Upper lobe of left lung (tissue), 6 donors: Measurements from ENCODE around the gene SYK. TPM values are rescaled to one million over a fixed set of nuclear protein-coding genes. Genes with fewer than 3 reads are reported as not detected.

Source experiments
- ATAC-seq, 2 donors: fragments of 200-7000 bp; cut with Tn5 transposase; one replicate each; pipeline ENCODE4 v1.9.1; 2022; ENCODE audit warnings: mild to moderate bottlenecking in 2 of 2, moderate library complexity in 2 of 2; ENCODE audit not compliant: low FRiP score in 2 of 2
- DNase-seq, 2 donors: peaks; one replicate each; pipeline ENCODE4 v3.0.0-alpha.2; 2019 to 2020
- H3K27ac ChIP-seq, 4 donors: fragments of 200-600 bp; sonication (generic); one replicate each; pipeline ENCODE4 v1.5.1; 2016 to 2019
- H3K27me3 ChIP-seq, 4 donors: fragments of 200-600 bp; sonication (generic); one replicate each; pipeline ENCODE4 v1.5.1; 2017 to 2019
- H3K36me3 ChIP-seq, 4 donors: fragments of 200-600 bp; sonication (generic); one replicate each; pipeline ENCODE4 v1.5.1; 2016 to 2019
- H3K4me1 ChIP-seq, 4 donors: fragments of 200-600 bp; sonication (generic); one replicate each; pipeline ENCODE4 v1.5.1; 2018 to 2019
- H3K4me3 ChIP-seq, 4 donors: fragments of 200-600 bp; sonication (generic); one replicate each; pipeline ENCODE4 v1.5.1; 2017 to 2019; ENCODE audit warnings: mild to moderate bottlenecking in 2 of 4, moderate library complexity in 1 of 4
- H3K9me3 ChIP-seq, 4 donors: fragments of 200-600 bp; sonication (generic); one replicate each; pipeline ENCODE4 v1.5.1; 2018 to 2019
- EP300 ChIP-seq, 4 donors: sonication (generic); formaldehyde crosslinking; IDR thresholded peaks; one replicate each; pipeline ENCODE4 v1.5.1; 2017; ENCODE audit warnings: antibody characterized with exemption in 4 of 4, control low read depth in 2 of 4
- POLR2A ChIP-seq, 4 donors: fragments of 450-650 bp; IDR thresholded peaks; one replicate each; pipeline ENCODE4 v1.5.1; 2016 to 2017; ENCODE audit warnings: antibody characterized with exemption in 4 of 4, mild to moderate bottlenecking in 2 of 4
- POLR2AphosphoS5 ChIP-seq, 2 donors: sonication (generic); formaldehyde crosslinking; IDR thresholded peaks; one replicate each; pipeline ENCODE4 v1.5.1; 2017; ENCODE audit warnings: antibody characterized with exemption in 2 of 2
- WGBS, 2 donors: methylation state at CpG; one replicate each; pipeline ENCODE4 v1.1.5; 2017 to 2018; 5-methylcytosine and 5-hydroxymethylcytosine counted together
- total RNA-seq, 6 donors: library from RNA; depleted of rRNA in 4 of 6; stranded (reverse); fragments of >200 nt in 4 of 6; gene quantifications; one replicate each; pipeline versions ENCODE4 v1.1.0 to v1.2.1, GENCODE V29; 2016 to 2021
- TF ChIP-seq, protein P1 (sequence below), 6 experiments: fragments of 450-650 bp in 4 of 6; fragments of 200-600 bp in 2 of 6; sonication (generic) in 2 of 6; IDR thresholded peaks; one replicate each; pipeline ENCODE4 v1.5.1; 2016 to 2019; ENCODE audit warnings: antibody characterized with exemption in 6 of 6
- donor health status: DM: no; HTN: no; CAD: no; lungs with moderate emphysema.
- donor health status: DM: no; HTN: yes; CAD: no; lungs with severe emphysema.

The SYK gene
- total RNA-seq, 6 donors from 2014 or later, result 35.3 to 91.6 (median 47.6) TPM

DNA sequence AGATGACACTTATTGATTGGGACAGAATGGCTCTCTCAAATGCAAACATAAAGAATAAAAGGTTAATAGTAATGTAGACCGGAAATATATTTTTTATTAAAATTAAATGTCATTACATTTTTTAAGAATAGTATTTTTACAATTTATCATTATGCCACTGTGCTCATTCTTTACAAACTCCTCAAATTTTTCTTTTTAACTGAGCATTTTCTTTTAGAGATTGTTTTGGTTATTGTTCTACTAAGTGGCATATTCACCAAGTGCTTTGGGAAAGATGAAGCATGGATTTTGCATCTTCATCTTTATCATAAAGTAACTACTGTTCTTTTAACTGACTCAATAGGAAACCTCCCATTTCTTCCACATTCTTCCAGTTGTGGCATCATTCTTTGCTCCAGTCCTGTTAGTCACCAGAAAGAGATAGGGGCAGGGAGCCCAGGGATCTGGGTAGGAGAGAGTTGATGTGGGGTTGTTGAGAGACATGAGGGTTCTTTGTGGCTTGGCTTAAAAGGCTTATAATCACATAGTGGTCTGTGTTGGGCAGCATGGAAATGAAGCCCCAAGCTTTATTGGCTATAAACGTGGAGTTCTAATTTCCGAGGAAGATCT is 69.8 kb downstream of the SYK start:
- WGBS, 2 donors, result 48 to 51% methylated on average over 3 of the region's 3 CpGs
- H3K36me3 ChIP-seq, result peaks cover 0 to 12% (median 8%) of the 10 kb centered on the region in 4 donors

DNA sequence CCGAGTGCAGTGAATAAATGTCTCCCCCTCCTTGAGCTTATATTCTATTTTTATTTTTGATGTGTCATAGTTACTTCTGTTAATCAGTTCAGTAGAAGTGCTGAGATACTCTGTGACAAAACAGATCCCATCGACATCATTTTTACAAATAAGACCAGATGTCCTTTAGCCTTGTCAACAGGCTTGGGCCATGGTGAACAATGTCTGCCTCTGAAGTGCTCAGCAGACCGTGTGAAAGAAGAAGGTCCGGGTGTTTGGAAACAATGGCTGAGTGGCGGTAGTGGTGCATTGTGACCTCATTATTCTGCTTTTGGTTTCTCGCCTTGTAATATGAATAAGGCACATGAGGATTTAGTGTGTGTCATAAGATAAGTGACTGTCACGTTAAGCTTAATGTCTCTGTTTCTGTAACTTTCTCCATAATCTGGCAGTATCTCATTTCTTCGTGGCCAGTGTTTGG is 71.2 kb downstream of the SYK start:
- no peak for ATAC-seq
- no peaks in the 10 kb centered on the region for H3K27me3 ChIP-seq
- no peak overlapping the region for H3K27ac ChIP-seq
- no peaks in the 10 kb centered on the region for H3K9me3 ChIP-seq
- no peak overlapping the region for H3K4me3 ChIP-seq
- DNase-seq, result no peak
- H3K4me1 ChIP-seq, result no peaks in the 10 kb centered on the region
- peaks cover 0 to 10% (median 8%) of the 10 kb centered on the region in 4 donors for H3K36me3 ChIP-seq
- 73 to 82% methylated on average over 8 of the region's 8 CpGs for WGBS, 2 donors
- TF ChIP-seq POLR2AphosphoS5 (IDR thresholded peaks at IDR 0.05) (no peak), EP300 (IDR thresholded peaks at IDR 0.05) (no peak), POLR2A (IDR thresholded peaks at IDR 0.05) (no peak)
- TF ChIP-seq, protein P1, sequence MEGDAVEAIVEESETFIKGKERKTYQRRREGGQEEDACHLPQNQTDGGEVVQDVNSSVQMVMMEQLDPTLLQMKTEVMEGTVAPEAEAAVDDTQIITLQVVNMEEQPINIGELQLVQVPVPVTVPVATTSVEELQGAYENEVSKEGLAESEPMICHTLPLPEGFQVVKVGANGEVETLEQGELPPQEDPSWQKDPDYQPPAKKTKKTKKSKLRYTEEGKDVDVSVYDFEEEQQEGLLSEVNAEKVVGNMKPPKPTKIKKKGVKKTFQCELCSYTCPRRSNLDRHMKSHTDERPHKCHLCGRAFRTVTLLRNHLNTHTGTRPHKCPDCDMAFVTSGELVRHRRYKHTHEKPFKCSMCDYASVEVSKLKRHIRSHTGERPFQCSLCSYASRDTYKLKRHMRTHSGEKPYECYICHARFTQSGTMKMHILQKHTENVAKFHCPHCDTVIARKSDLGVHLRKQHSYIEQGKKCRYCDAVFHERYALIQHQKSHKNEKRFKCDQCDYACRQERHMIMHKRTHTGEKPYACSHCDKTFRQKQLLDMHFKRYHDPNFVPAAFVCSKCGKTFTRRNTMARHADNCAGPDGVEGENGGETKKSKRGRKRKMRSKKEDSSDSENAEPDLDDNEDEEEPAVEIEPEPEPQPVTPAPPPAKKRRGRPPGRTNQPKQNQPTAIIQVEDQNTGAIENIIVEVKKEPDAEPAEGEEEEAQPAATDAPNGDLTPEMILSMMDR (IDR thresholded peaks at IDR 0.05), result no peak

More for the DNA sequence above, 69.8 kb downstream of the SYK start:
- Histone ChIP-seq H3K27ac (no peak overlapping the region), H3K4me3 (no peak overlapping the region), H3K4me1 (no peaks in the 10 kb centered on the region), H3K9me3 (no peaks in the 10 kb centered on the region), H3K27me3 (no peaks in the 10 kb centered on the region)
- TF ChIP-seq, protein P1 (IDR thresholded peaks at IDR 0.05), result no peak
- no peak for TF ChIP-seq EP300 (IDR thresholded peaks at IDR 0.05)
- TF ChIP-seq POLR2AphosphoS5 (IDR thresholded peaks at IDR 0.05), result no peak
- no peak for TF ChIP-seq POLR2A (IDR thresholded peaks at IDR 0.05)
- ATAC-seq (no peak), DNase-seq (no peak)

DNA sequence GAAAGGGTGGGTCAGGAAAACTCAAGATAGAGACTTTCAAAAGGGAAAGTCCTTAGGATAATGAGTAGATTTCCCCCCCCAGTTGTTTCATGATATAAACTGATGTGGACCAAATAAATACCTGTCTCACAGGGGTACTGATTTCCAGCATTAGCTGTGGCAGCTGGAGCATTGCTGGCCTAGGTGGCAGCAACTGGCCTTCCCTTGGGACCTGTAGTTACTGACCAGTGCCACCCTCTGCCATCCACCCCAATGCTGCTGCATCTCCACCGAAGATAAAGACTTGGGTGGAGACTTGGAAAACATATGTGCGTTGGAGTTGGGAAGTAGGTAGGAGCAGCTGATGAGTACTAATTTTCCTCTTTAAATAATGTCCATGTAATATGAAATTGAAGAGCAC is 71.8 kb downstream of the SYK start:
- Histone ChIP-seq H3K36me3 (peaks cover 0 to 16% (median 8%) of the 10 kb centered on the region in 4 donors), H3K9me3 (no peaks in the 10 kb centered on the region), H3K4me1 (no peaks in the 10 kb centered on the region), H3K27me3 (no peaks in the 10 kb centered on the region), H3K27ac (no peak overlapping the region), H3K4me3 (no peak overlapping the region)
- TF ChIP-seq EP300 (IDR thresholded peaks at IDR 0.05) (no peak), POLR2AphosphoS5 (IDR thresholded peaks at IDR 0.05) (no peak), POLR2A (IDR thresholded peaks at IDR 0.05) (no peak)
- TF ChIP-seq, protein P1 (IDR thresholded peaks at IDR 0.05), result no peak
- DNase-seq (no peak), ATAC-seq (no peak)
- WGBS, 2 donors, result 89 to 93% methylated on average over 2 of the region's 2 CpGs

DNA sequence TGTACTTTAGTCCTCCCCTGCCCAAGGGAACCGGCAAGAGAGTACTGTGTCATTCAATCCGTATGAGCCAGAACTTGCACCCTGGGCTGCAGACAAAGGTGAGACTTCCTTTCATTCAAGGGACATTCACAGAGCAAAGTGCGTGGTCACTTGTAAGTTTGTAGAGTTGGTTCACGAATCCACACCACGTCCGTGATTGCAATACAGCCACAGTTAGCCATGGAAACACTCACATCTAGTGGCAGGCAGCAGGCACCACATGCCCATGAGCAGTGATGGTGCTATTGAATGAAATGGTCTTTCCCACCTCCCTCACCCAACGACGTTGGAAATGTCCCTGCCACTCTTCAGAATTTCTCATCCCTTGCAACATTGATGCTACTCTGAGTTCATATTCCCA is 72.6 kb downstream of the SYK start:
- DNase-seq (no peak), ATAC-seq (no peak)
- 80 to 88% methylated on average over 8 of the region's 8 CpGs for WGBS, 2 donors
- Histone ChIP-seq H3K4me3 (no peak overlapping the region), H3K27ac (no peak overlapping the region), H3K9me3 (no peaks in the 10 kb centered on the region), H3K27me3 (no peaks in the 10 kb centered on the region), H3K4me1 (no peaks in the 10 kb centered on the region), H3K36me3 (peaks cover 0 to 19% (median 9%) of the 10 kb centered on the region in 4 donors)
- TF ChIP-seq EP300 (IDR thresholded peaks at IDR 0.05) (no peak), POLR2AphosphoS5 (IDR thresholded peaks at IDR 0.05) (no peak), POLR2A (IDR thresholded peaks at IDR 0.05) (no peak)
- TF ChIP-seq, protein P1 (IDR thresholded peaks at IDR 0.05), result no peak

DNA sequence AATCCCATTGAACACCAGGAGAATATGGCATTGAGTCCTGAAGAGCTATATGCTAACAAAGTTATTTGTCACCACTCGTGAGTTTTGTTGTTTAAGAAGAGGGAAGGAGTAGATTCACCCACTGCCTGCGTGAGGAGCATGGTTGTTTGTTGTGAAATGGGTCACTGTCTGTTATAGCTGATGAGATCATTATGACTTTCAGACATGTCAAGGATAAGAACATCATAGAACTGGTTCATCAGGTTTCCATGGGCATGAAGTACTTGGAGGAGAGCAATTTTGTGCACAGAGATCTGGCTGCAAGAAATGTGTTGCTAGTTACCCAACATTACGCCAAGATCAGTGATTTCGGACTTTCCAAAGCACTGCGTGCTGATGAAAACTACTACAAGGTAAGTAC is 76.9 kb downstream of the SYK start:
- WGBS, 2 donors, result 68 to 89% methylated on average over 5 of the region's 5 CpGs
- no peak for DNase-seq
- H3K27ac ChIP-seq, result no peak overlapping the region
- no peak overlapping the region for H3K4me3 ChIP-seq
- no peaks in the 10 kb centered on the region for H3K9me3 ChIP-seq
- H3K4me1 ChIP-seq, result no peaks in the 10 kb centered on the region
- H3K36me3 ChIP-seq, result peaks cover 0 to 37% (median 19%) of the 10 kb centered on the region in 4 donors
- TF ChIP-seq POLR2AphosphoS5 (IDR thresholded peaks at IDR 0.05) (no peak), EP300 (IDR thresholded peaks at IDR 0.05) (no peak), POLR2A (IDR thresholded peaks at IDR 0.05) (no peak)
- TF ChIP-seq, protein P1 (IDR thresholded peaks at IDR 0.05), result no peak
- ATAC-seq, result no peak
- H3K27me3 ChIP-seq, result no peaks in the 10 kb centered on the region
